ENCODE data around the gene MOSPD2.

- TF ChIP-seq CTCF (IDR thresholded peaks at IDR 0.05) (no peak), POLR2A (IDR thresholded peaks at IDR 0.05) (no peak)
Measured at GRCh38 chrX:14897042-14897441, 23.8 kb downstream of the MOSPD2 start.
